Activated naive CD8-positive, alpha-beta T cell (primary cell): ENCODE measurements around the gene ARFIP2.

ENCODE experiments used
- H3K27ac Mint-ChIP-seq: one replicate; pipeline ENCODE4 v1.8.0; 2021; ENCODE audit warnings: mixed read lengths
- H3K27me3 Mint-ChIP-seq: one replicate; pipeline ENCODE4 v1.8.0; 2021; ENCODE audit warnings: mixed read lengths
- H3K36me3 Mint-ChIP-seq: one replicate; pipeline ENCODE4 v1.8.0; 2021; ENCODE audit warnings: mixed read lengths
- H3K4me1 Mint-ChIP-seq: one replicate; pipeline ENCODE4 v1.8.0; 2021; ENCODE audit warnings: low read depth, mixed read lengths
- H3K4me3 Mint-ChIP-seq: one replicate; pipeline ENCODE4 v1.8.0; 2021; ENCODE audit warnings: mild to moderate bottlenecking, mixed read lengths
- H3K9me3 Mint-ChIP-seq: one replicate; pipeline ENCODE4 v1.8.0; 2021; ENCODE audit warnings: low read depth, mixed read lengths

ARFIP2 gene

GRCh38 chr11:6472934-6473333 is 8.2 kb downstream of the ARFIP2 start:
- peak overlapping the region; percentile 73 for H3K4me3 Mint-ChIP-seq
- peaks cover 19% of the 10 kb centered on the region for H3K4me1 Mint-ChIP-seq

GRCh38 chr11:6469599-6469998 is 11.5 kb downstream of the ARFIP2 start:
- Mint-ChIP-seq H3K4me1 (peaks cover 19% of the 10 kb centered on the region), H3K36me3 (peaks cover 6% of the 10 kb centered on the region), H3K4me3 (no peak overlapping the region), H3K27me3 (no peaks in the 10 kb centered on the region), H3K27ac (no peak overlapping the region), H3K9me3 (no peaks in the 10 kb centered on the region)

More at GRCh38 chr11:6472934-6473333, 8.2 kb downstream of the ARFIP2 start:
- Mint-ChIP-seq H3K27ac (no peak overlapping the region), H3K36me3 (peaks cover 2% of the 10 kb centered on the region), H3K9me3 (no peaks in the 10 kb centered on the region), H3K27me3 (no peaks in the 10 kb centered on the region)

- H3K4me3 Mint-ChIP-seq, result no peak overlapping the region
- H3K27ac Mint-ChIP-seq, result no peak overlapping the region
- H3K9me3 Mint-ChIP-seq, result no peaks in the 10 kb centered on the region
- no peaks in the 10 kb centered on the region for H3K27me3 Mint-ChIP-seq
- H3K4me1 Mint-ChIP-seq, result peaks cover 15% of the 10 kb centered on the region
- peaks cover 12% of the 10 kb centered on the region for H3K36me3 Mint-ChIP-seq
Measured at GRCh38 chr11:6468712-6469495, 12.2 kb downstream of the ARFIP2 start.

GRCh38 chr11:6459099-6459450 is 22.1 kb downstream of the ARFIP2 start:
- Mint-ChIP-seq H3K4me1 (no peaks in the 10 kb centered on the region), H3K36me3 (peaks cover 17% of the 10 kb centered on the region), H3K27ac (no peak overlapping the region)

GRCh38 chr11:6458352-6459098 is 22.6 kb downstream of the ARFIP2 start:
- H3K27ac Mint-ChIP-seq, result no peak overlapping the region

More at GRCh38 chr11:6459099-6459450, 22.1 kb downstream of the ARFIP2 start:
- Mint-ChIP-seq H3K4me3 (no peak overlapping the region), H3K27me3 (no peaks in the 10 kb centered on the region), H3K9me3 (no peaks in the 10 kb centered on the region)

GRCh38 chr11:6457581-6458320 is 23.4 kb downstream of the ARFIP2 start:
- peaks cover 9% of the 10 kb centered on the region for H3K36me3 Mint-ChIP-seq
- H3K9me3 Mint-ChIP-seq, result no peaks in the 10 kb centered on the region
- no peaks in the 10 kb centered on the region for H3K4me1 Mint-ChIP-seq

More at GRCh38 chr11:6458352-6459098, 22.6 kb downstream of the ARFIP2 start:
- Mint-ChIP-seq H3K36me3 (peaks cover 12% of the 10 kb centered on the region), H3K9me3 (no peaks in the 10 kb centered on the region), H3K4me1 (no peaks in the 10 kb centered on the region), H3K4me3 (no peak overlapping the region), H3K27me3 (no peaks in the 10 kb centered on the region)

GRCh38 chr11:6456361-6457073 is 24.6 kb downstream of the ARFIP2 start:
- Mint-ChIP-seq H3K36me3 (peaks cover 9% of the 10 kb centered on the region), H3K27ac (no peak overlapping the region), H3K4me1 (no peaks in the 10 kb centered on the region), H3K27me3 (no peaks in the 10 kb centered on the region), H3K4me3 (no peak overlapping the region), H3K9me3 (no peaks in the 10 kb centered on the region)

More at GRCh38 chr11:6457581-6458320, 23.4 kb downstream of the ARFIP2 start:
- no peaks in the 10 kb centered on the region for H3K27me3 Mint-ChIP-seq
- no peak overlapping the region for H3K27ac Mint-ChIP-seq
- H3K4me3 Mint-ChIP-seq, result no peak overlapping the region

GRCh38 chr11:6455070-6455469 is 26.1 kb downstream of the ARFIP2 start:
- no peaks in the 10 kb centered on the region for H3K9me3 Mint-ChIP-seq
- peaks cover 5% of the 10 kb centered on the region for H3K36me3 Mint-ChIP-seq
- no peaks in the 10 kb centered on the region for H3K4me1 Mint-ChIP-seq
- H3K27ac Mint-ChIP-seq, result no peak overlapping the region
- H3K4me3 Mint-ChIP-seq, result no peak overlapping the region
- no peaks in the 10 kb centered on the region for H3K27me3 Mint-ChIP-seq

GRCh38 chr11:6453152-6453551 is 28.0 kb downstream of the ARFIP2 start:
- peaks cover 5% of the 10 kb centered on the region for H3K36me3 Mint-ChIP-seq
- no peaks in the 10 kb centered on the region for H3K9me3 Mint-ChIP-seq
- no peak overlapping the region for H3K27ac Mint-ChIP-seq
- no peak overlapping the region for H3K4me3 Mint-ChIP-seq
- H3K4me1 Mint-ChIP-seq, result no peaks in the 10 kb centered on the region
- H3K27me3 Mint-ChIP-seq, result no peaks in the 10 kb centered on the region

- H3K4me3 Mint-ChIP-seq, result no peak overlapping the region
- no peaks in the 10 kb centered on the region for H3K27me3 Mint-ChIP-seq
- peaks cover 5% of the 10 kb centered on the region for H3K36me3 Mint-ChIP-seq
- H3K4me1 Mint-ChIP-seq, result no peaks in the 10 kb centered on the region
- no peaks in the 10 kb centered on the region for H3K9me3 Mint-ChIP-seq
- H3K27ac Mint-ChIP-seq, result no peak overlapping the region
Measured at GRCh38 chr11:6452219-6452618, 28.9 kb downstream of the ARFIP2 start.

GRCh38 chr11:6448574-6448973 is 32.6 kb downstream of the ARFIP2 start:
- Mint-ChIP-seq H3K36me3 (no peaks in the 10 kb centered on the region), H3K27ac (no peak overlapping the region), H3K27me3 (no peaks in the 10 kb centered on the region)

GRCh38 chr11:6443269-6444003 is 37.7 kb downstream of the ARFIP2 start:
- Mint-ChIP-seq H3K9me3 (no peaks in the 10 kb centered on the region), H3K27me3 (no peaks in the 10 kb centered on the region), H3K4me3 (no peak overlapping the region), H3K27ac (no peak overlapping the region), H3K4me1 (no peaks in the 10 kb centered on the region), H3K36me3 (no peaks in the 10 kb centered on the region)

More at GRCh38 chr11:6448574-6448973, 32.6 kb downstream of the ARFIP2 start:
- no peaks in the 10 kb centered on the region for H3K9me3 Mint-ChIP-seq
- no peak overlapping the region for H3K4me3 Mint-ChIP-seq
- no peaks in the 10 kb centered on the region for H3K4me1 Mint-ChIP-seq

GRCh38 chr11:6442441-6442840 is 38.7 kb downstream of the ARFIP2 start:
- Mint-ChIP-seq H3K27me3 (no peaks in the 10 kb centered on the region), H3K27ac (no peak overlapping the region), H3K4me1 (no peaks in the 10 kb centered on the region), H3K4me3 (no peak overlapping the region), H3K36me3 (no peaks in the 10 kb centered on the region), H3K9me3 (no peaks in the 10 kb centered on the region)

GRCh38 chr11:6440906-6441358 is 40.2 kb downstream of the ARFIP2 start, which contains the start of gene HPX:
Gene HPX, minus strand, starts transcription at chr11:6440987. Its CDS starts 24 bp downstream, at chr11:6440963.
- Mint-ChIP-seq H3K27me3 (no peaks in the 10 kb centered on the region), H3K4me3 (no peak within 1 kb of the TSS), H3K36me3 (no peaks in the 10 kb centered on the region), H3K27ac (no peak within 1 kb of the TSS), H3K9me3 (no peaks in the 10 kb centered on the region), H3K4me1 (peaks cover under 1% of the 10 kb centered on the region)
